Panc1 (cell line): ENCODE measurements around the gene PARVB. TPM values are rescaled to one million over a fixed set of nuclear protein-coding genes. Genes with fewer than 3 reads are reported as not detected.

Experiments used
- ATAC-seq: fragments of 200-7000 bp; cut with Tn5 transposase; 2 replicates; pipeline ENCODE4 v1.9.1; 2020; ENCODE audit warnings: mild to moderate bottlenecking, moderate library complexity
- BruUV-seq: library from RNA; stranded (reverse); fragments of 400-500 nt; replicated peaks from 2 replicates; lab custom pipeline; 2021; lab: Mats Ljungman, UMichigan
- CTCF ChIA-PET: fragments of 300-600 bp; sonication (Branson Sonifier 250); formaldehyde crosslinking; loops from one replicate; lab custom pipeline; 2022; ENCODE audit warnings: antibody characterized with exemption; lab: Charles Lee
- POLR2A ChIA-PET: fragments of 300-600 bp; sonication (Branson Sonifier 250); formaldehyde crosslinking; loops from one replicate; lab custom pipeline; 2022; ENCODE audit warnings: antibody characterized with exemption; lab: Charles Lee
- DNase-seq: peaks from one replicate; pipeline ENCODE4 v3.0.0-alpha.2; 2010; ENCODE audit warnings: low read depth, low spot score
- H3K27ac ChIP-seq: 2 replicates; pipeline ENCODE4 v1.5.1; 2011; ENCODE audit warnings: mild to moderate bottlenecking, low read length, inconsistent platforms
- H3K27me3 ChIP-seq: fragments of 200-500 bp; sonication (Bioruptor generic); 2 replicates; pipeline ENCODE4 v1.6.0; 2014; ENCODE audit warnings: low read length, inconsistent platforms; ENCODE audit not compliant: control insufficient read depth, insufficient read depth
- H3K36me3 ChIP-seq: fragments of 200-500 bp; sonication (Bioruptor generic); 2 replicates; pipeline ENCODE4 v1.5.1; 2014; ENCODE audit warnings: inconsistent platforms, mild to moderate bottlenecking, low read length, moderate library complexity; ENCODE audit not compliant: control insufficient read depth, insufficient read depth
- H3K4me1 ChIP-seq: 2 replicates; pipeline ENCODE4 v1.5.1; 2011; ENCODE audit warnings: inconsistent platforms, mild to moderate bottlenecking, low read length, moderate library complexity; ENCODE audit not compliant: control insufficient read depth, insufficient read depth
- H3K4me3 ChIP-seq, 2 experiments: 2 replicates each; pipeline ENCODE4 v1.5.1; 2011 to 2012; ENCODE audit warnings: low read depth in 2 of 2, low read length in 2 of 2, mild to moderate bottlenecking in 2 of 2, inconsistent platforms in 1 of 2, moderate library complexity in 1 of 2
- H3K9me3 ChIP-seq: fragments of 200-500 bp; sonication (Bioruptor generic); 2 replicates; pipeline ENCODE4 v1.5.1; 2014; ENCODE audit warnings: low read depth, mild to moderate bottlenecking, inconsistent platforms, low read length, moderate library complexity; ENCODE audit not compliant: control insufficient read depth, insufficient read depth
- CTCF ChIP-seq: fragments of 450-650 bp; IDR thresholded peaks from 2 replicates; pipeline ENCODE4 v1.5.1; 2017; ENCODE audit warnings: mild to moderate bottlenecking
- POLR2AphosphoS5 ChIP-seq: IDR thresholded peaks from 2 replicates; pipeline ENCODE4 v1.6.1; 2012; ENCODE audit warnings: mild to moderate bottlenecking, low read depth, low read length, moderate library complexity
- REST ChIP-seq, 2 experiments: IDR thresholded peaks; 2 replicates each; pipeline ENCODE4 v1.6.1; 2011 to 2012; ENCODE audit warnings: low read depth in 2 of 2, control low read depth in 1 of 2, low read length in 1 of 2, mild to moderate bottlenecking in 1 of 2, moderate library complexity in 1 of 2; ENCODE audit not compliant: insufficient read depth in 1 of 2
- SIN3A ChIP-seq: IDR thresholded peaks from 2 replicates; pipeline ENCODE4 v1.6.1; 2012; ENCODE audit warnings: low read depth, mild to moderate bottlenecking, low read length, moderate library complexity, borderline replicate concordance; ENCODE audit not compliant: insufficient read depth
- TCF7L2 ChIP-seq: IDR thresholded peaks from 2 replicates; pipeline ENCODE4 v1.6.1; 2011; ENCODE audit warnings: mild to moderate bottlenecking, low read depth, low read length, inconsistent platforms
- in situ Hi-C: cut with HindIII; loops from 2 replicates; pipeline ENCODE4 v1.10.0; 2016; ENCODE audit warnings: low sequenced_read_pairs, low pct_unique_long_range_greater_than_20kb
- intact Hi-C: fragments of 100-400 bp; cut with micrococcal nuclease; formaldehyde crosslinking; loops from one replicate; pipeline ENCODE4 v1.10.0; 2022; ENCODE audit not compliant: unreplicated experiment
- total RNA-seq: library from RNA; stranded (reverse); gene quantifications from one replicate; pipeline ENCODE4 v1.2.1, GENCODE V29; 2021; ENCODE audit not compliant: unreplicated experiment

The PARVB gene
- total RNA-seq, 1 experiment from 2014 or later = 28.1 TPM

GRCh38 chr22:44089717-44090570, 65.8 kb downstream of the PARVB start:
- intact Hi-C loops = loop anchor here (5.0 to 10.0 kb wide), 2 partner anchors 98 to 535 kb away; no protein-coding TSS in a partner anchor
- ChIA-PET POLR2A (interaction anchor here (0.6 kb wide), 1 partner anchor 66 kb away, joined by 4 read pairs; no protein-coding TSS in a partner anchor), CTCF (no interaction called here)
- Histone ChIP-seq H3K27ac (no peak overlapping the region), H3K4me1 (no peaks in the 10 kb centered on the region), H3K27me3 (no peaks in the 10 kb centered on the region), H3K9me3 (no peaks in the 10 kb centered on the region), H3K4me3 (no peak overlapping the region), H3K36me3 (no peaks in the 10 kb centered on the region)
- DNase-seq (no peak), ATAC-seq (no peak)
- TF ChIP-seq TCF7L2 (no peak), POLR2AphosphoS5 (no peak), REST (IDR thresholded peaks at IDR 0.05; ENCODE audit: insufficient read depth in 1 of 2, low read depth in 2 of 2, low read length in 1 of 2) (no peak), CTCF (no peak), SIN3A (no peak)
- in situ Hi-C loops = no loop called here
- no TSS peak for BruUV-seq

GRCh38 chr22:44090571-44090905, 66.4 kb downstream of the PARVB start:
- no TSS peak for BruUV-seq
- CTCF ChIA-PET = no interaction called here
- Histone ChIP-seq H3K4me3 (no peak overlapping the region), H3K9me3 (no peaks in the 10 kb centered on the region), H3K36me3 (no peaks in the 10 kb centered on the region), H3K27ac (no peak overlapping the region), H3K27me3 (no peaks in the 10 kb centered on the region), H3K4me1 (no peaks in the 10 kb centered on the region)
- DNase-seq (no peak), ATAC-seq (no peak)
- POLR2A ChIA-PET = no interaction called here
- TF ChIP-seq SIN3A = no peak
- TF ChIP-seq CTCF = no peak
- no peak for TF ChIP-seq TCF7L2
- no peak for TF ChIP-seq REST (IDR thresholded peaks at IDR 0.05; ENCODE audit: insufficient read depth in 1 of 2, low read depth in 2 of 2, low read length in 1 of 2)
- no peak for TF ChIP-seq POLR2AphosphoS5
- in situ Hi-C loops = no loop called here
- intact Hi-C loops = no loop called here
